Measurements from ENCODE around the gene MAF.

DNA sequence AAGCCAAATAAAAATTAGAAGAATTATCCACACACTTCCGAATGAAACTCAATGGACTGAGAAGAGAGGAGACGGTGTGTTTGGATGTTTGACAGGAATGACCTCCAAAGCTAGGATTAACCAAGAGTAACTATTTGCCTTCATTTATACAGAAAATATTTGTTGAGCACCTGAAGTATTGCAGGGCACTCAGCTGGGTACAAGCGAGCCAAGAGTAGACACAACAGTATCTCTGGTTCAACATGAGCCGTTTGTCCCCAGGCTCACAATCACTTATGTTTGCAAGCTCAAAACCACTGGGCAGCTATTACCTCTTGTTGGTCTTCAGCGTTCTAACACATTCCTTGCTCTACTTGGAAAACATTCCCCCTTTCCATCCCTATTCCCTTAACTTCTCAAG, 38.8 kb downstream of the MAF start:
- TF ChIP-seq, protein P1, sequence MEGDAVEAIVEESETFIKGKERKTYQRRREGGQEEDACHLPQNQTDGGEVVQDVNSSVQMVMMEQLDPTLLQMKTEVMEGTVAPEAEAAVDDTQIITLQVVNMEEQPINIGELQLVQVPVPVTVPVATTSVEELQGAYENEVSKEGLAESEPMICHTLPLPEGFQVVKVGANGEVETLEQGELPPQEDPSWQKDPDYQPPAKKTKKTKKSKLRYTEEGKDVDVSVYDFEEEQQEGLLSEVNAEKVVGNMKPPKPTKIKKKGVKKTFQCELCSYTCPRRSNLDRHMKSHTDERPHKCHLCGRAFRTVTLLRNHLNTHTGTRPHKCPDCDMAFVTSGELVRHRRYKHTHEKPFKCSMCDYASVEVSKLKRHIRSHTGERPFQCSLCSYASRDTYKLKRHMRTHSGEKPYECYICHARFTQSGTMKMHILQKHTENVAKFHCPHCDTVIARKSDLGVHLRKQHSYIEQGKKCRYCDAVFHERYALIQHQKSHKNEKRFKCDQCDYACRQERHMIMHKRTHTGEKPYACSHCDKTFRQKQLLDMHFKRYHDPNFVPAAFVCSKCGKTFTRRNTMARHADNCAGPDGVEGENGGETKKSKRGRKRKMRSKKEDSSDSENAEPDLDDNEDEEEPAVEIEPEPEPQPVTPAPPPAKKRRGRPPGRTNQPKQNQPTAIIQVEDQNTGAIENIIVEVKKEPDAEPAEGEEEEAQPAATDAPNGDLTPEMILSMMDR (IDR thresholded peaks at IDR 0.05 in 4 of 5, conservative IDR thresholded peaks at IDR 0.05 in 1 of 5), result no peak
- no peak for TF ChIP-seq POLR2A (IDR thresholded peaks at IDR 0.05)
